OCI-LY1 (cell line): ENCODE measurements around the gene TLR9.

Experiments used
- CTCF ChIP-seq: fragments of 200-600 bp; sonication (generic), shearing (Covaris generic); IDR thresholded peaks from 2 replicates; pipeline ENCODE4 v1.5.1; 2017; ENCODE audit warnings: mild to moderate bottlenecking, antibody characterized with exemption, low read length, moderate library complexity, mixed read lengths
- EZH2 ChIP-seq: fragments of 200-600 bp; sonication (generic), shearing (Covaris generic); IDR thresholded peaks from 2 replicates; pipeline ENCODE4 v1.8.0; 2017; ENCODE audit warnings: borderline replicate concordance, mixed run types, mild to moderate bottlenecking, antibody characterized with exemption, low read length, moderate library complexity, mixed read lengths

GRCh38 chr3:52256622-52257021 is 31.2 kb upstream of the TLR9 start:
- TF ChIP-seq EZH2 (no peak), CTCF (no peak)
